ENCODE results near the gene BMP7.

BMP7 gene

DNA sequence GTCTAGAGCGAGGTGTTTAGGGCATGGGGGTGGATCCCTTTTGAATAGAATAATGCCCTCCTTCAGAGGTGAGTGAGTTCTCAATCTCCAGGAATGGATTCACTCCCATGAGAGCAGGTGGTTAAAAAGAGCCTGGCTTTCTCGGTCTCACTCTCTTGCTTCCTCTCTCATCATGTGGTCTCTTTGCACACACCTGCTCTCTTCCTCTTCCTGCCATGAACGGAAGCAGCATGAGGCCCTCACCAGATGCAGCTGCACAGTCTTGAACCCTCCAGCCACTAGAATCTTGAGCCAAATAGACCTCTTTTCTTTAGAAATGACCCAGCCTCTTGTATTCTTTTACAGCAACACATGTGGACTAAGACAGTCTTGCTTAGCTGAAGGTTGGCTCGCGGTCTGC is 119.3 kb downstream of the BMP7 start:
- DNase-seq (ENCODE audit: low read depth) = no peak

GRCh38 chr20:57146155-57146554 is 120.3 kb downstream of the BMP7 start:
- DNase-seq (ENCODE audit: low read depth) = no peak

DNA sequence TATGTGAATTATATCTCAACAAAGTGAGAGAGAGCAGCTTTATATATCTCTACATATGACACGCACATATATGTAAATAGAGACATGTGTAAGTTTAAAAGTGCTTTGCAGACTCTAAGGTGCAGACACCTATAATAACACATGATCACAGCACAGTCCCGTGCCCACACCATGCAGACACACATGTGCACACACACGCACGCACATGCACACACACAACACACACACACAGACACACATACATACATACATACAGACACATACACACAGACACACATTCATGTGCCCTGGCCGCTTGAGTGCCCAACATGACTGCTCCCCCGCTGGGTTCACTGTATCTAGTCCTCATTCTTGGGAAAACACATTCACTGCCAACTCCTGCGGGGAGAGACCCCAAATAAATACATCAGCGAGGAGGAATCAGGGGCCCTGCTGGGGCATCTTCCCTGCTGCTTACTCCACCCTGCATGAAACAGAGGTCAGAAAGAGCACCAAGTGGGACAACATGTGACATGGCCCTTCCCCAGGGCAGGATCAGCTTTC is 121.3 kb downstream of the BMP7 start:
- no peak for DNase-seq (ENCODE audit: low read depth)

GRCh38 chr20:57143173-57143572 is 123.3 kb downstream of the BMP7 start:
- DNase-seq (ENCODE audit: low read depth) = no peak

DNA sequence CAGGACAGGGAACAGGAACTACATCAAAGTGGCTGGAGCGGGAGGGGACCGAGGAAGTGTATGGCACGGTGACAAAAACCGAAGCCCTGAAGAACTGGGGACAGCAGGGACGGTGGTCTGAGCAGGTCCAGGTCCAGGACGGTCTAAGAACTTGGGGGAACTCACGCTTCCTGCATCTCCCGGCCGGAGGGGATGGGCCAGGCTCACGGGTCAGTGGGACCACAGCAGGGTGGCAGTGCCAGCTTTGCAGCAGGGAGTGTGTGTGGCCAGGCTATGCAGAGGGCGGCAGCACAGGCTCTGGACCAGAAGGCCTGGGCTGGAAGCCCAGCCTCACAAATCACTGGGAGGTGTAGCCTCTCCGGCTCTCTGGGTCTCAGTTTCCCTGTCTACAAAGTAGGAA is 123.8 kb downstream of the BMP7 start:
- no peak for DNase-seq (ENCODE audit: low read depth)

DNA sequence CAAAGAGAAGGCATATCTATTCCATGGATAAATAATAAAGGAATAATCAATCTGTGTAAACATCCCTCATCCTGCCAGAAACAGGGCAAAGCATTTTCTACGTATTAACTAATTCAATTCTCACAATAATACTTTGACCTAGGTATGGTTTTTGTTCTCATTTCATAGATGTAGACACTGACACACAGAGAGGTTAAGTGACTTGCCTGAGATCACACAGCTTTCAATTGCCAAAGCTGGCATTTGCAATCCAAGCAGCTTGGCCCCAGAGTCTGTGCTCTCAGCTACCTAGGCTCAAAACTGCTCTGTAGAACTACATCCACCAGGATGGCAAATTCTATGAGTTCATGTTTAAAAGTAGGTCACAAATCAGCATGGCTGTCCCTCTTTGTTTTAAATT is 124.9 kb downstream of the BMP7 start:
- no peak for DNase-seq (ENCODE audit: low read depth)

- DNase-seq (ENCODE audit: low read depth) = no peak
These were observed 126.0 kb downstream of the BMP7 start for GRCh38 chr20:57140416-57140965.

DNA sequence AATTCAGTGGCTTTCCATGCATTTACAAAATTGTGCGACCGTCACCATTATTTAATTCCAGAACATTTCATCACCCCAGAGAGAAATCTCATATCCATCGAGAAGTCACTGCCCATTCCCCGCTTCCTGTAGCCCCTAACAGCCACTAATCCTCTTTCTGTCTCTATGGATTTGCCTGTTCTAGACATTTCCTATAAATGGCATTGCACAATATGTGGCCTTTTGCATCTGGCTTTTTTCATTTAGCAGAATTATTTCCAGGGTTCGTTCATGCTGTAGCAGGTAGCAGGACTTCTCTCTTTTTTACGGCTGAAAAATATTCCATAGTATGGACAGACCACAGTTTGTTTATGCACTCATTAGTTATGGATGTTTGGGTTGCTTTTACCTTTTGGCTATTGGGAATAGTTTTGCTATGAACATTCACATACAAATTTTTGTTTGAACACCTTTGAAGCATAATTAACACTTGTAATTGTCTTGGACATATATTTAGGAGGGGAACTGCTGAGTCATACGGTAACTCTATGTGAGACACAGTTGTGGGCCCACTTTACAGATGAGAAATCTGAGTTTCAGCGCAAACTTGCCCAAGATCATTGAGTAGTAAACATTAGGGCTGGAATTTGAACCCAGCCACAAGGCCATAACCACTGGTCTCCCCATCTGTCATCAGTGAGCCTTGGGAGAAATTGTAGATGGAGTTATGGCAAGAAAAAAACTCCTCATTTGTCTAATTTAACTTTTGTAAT is 126.9 kb downstream of the BMP7 start:
- no peak for DNase-seq (ENCODE audit: low read depth)

GRCh38 chr20:57138198-57138995 is 128.0 kb downstream of the BMP7 start:
- DNase-seq (ENCODE audit: low read depth) = no peak

GRCh38 chr20:57137676-57138075 is 128.8 kb downstream of the BMP7 start:
- no peak for DNase-seq (ENCODE audit: low read depth)

DNA sequence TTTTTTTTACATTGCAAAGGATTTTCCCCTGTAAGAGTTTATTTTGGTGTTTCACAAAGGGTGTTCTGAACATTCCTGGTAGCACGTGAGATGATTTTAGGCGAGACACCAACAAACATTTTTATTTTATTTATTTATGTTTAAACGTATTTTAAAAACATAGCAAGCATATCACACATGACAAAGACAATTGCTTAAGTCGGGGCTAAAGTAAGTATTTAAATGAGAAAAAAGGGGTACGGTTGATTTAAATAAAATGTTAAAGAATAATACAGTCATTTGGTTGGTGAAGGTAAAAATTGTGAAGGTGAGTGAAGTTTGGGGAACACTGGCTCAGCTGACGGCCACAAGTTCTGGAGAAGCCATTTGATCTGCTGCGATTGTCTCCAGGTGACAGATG is 129.7 kb downstream of the BMP7 start:
- DNase-seq (ENCODE audit: low read depth) = no peak

- DNase-seq (ENCODE audit: low read depth) = no peak
These were observed 130.6 kb downstream of the BMP7 start for GRCh38 chr20:57135875-57136274.

- DNase-seq (ENCODE audit: low read depth) = no peak
These were observed 131.6 kb downstream of the BMP7 start for GRCh38 chr20:57134804-57135203.

- no peak for DNase-seq (ENCODE audit: low read depth)
These were observed 132.4 kb downstream of the BMP7 start for GRCh38 chr20:57133926-57134650.

- no peak for DNase-seq (ENCODE audit: low read depth)
These were observed 134.6 kb downstream of the BMP7 start for GRCh38 chr20:57131601-57132391.

DNA sequence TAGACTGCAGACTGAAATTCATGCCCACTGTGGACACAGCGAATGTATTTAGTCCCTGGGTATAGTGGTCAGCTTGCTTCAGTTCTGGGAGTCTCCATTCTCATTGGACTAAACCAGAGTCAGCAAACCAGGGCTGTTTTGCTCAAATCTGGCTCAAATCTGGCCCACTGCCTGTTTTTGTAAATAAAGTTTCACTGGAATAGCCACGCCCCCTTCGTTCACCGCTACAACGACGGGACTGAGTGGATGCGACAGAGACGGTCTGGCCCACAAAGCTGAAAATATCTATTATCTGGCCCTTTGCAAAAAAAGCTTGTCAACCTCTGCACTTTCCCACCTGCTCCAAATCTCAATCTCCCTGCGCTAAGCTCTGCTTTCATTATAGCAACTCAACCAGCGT is 135.4 kb downstream of the BMP7 start:
- no peak for DNase-seq (ENCODE audit: low read depth)

DNA sequence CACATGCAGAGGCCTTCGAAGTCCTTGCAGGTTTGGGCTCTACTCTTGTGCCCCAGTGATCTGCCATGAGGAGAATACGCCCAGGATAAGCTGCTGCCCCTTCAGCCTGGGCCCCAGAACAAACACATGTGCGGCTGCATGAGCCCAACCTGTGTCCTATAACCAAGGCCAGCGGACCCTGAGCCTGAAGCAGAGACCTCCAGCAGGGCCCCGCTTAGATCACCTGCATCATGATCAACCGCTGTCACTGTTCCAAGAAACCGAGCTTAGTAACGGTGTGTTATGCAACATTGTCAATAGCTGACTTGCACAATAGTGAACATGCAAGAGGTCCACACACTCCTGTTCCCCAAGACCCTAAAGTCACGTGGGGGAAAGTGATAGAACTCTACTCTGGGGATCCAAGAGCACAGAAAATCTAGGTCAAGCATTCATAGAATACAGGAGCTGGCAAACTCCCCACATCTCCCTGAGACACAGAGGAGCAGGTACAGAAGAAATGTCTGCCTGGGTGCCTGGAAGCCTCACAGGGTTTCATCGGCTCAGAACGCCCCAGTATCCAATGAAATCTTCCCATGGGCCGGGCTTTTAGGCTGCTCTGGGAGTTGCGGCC is 136.2 kb downstream of the BMP7 start:
- DNase-seq (ENCODE audit: low read depth) = no peak

GRCh38 chr20:57129303-57129702 is 137.1 kb downstream of the BMP7 start:
- no peak for DNase-seq (ENCODE audit: low read depth)

DNA sequence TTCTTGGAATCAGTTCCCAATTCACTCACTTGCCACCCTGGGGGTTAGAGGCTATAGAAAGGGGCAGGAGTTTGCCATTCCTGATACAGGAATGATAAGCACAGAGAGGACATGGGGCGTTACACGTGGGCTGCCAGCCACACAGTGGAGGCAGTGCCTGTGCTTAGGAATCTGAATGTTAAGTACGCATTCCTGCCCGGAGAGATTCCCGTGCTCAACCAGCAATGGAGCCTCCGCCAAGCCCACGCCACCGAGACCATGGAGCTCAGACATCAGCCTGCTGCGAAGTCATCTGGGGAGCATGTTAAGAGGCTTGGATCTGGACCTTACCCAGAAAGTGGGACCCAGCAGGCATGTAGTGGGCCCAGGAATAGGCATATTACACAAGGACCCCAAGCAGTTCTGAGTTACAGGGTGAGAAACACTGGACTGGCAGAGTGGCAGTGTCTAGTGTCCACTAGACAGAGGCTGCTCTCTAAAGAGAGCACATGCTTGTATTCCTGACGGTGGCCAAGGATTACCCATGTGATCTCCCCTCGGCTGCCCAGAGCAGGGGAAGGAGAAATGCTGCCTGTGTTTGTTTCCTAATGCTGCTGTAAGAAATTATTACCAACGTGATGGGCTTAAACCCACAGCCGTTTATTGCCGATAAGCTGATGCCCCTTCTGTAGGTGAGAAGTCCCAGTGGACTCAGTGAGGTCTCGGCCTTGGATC is 138.2 kb downstream of the BMP7 start:
- DNase-seq (ENCODE audit: low read depth) = no peak

DNA sequence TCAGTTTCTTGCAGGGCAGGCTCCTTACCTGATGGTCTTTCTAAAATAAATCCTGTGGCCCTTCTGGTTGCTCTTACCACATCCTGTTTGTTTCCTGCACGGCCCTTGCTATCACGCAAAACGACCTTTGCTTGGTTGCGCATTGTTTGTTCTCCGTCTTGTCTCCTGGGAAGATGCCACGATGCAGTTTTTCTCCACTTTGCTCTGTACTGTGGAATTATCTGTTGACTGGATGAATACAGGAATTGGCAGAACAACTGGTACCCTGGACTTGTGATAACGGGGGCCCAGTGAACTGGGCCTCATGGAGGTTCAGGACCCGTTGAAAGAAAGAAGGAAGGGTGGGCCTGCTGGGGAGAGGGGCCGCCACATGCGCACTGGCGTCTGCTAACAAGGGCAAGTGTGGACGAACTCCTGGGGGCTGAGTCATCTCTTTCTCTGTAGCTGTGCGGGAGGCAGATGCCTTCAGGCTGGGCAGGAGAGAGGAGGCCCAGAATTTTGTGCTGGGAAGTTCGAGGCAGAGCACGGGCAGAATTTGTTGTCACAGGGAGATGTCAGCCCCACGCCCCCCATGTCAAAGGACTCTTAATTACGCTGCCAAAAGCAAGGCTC is 139.9 kb downstream of the BMP7 start:
- no peak for DNase-seq (ENCODE audit: low read depth)
